Ovary (tissue), 9 donors: ENCODE results near the gene MT1H. TPM values are rescaled to one million over a fixed set of nuclear protein-coding genes. Genes with fewer than 3 reads are reported as not detected.

Experiments
- DNase-seq, 5 donors: peaks; one replicate each; pipeline ENCODE4 v3.0.0-alpha.2; 2019 to 2020
- H3K27ac ChIP-seq, 2 donors: fragments of 200-600 bp; one replicate each; pipeline versions ENCODE4 v1.5.1 to v1.8.0; 2019 to 2022
- H3K27me3 ChIP-seq: fragments of 200-600 bp; one replicate; pipeline ENCODE4 v1.8.0; 2022
- H3K36me3 ChIP-seq: fragments of 200-600 bp; sonication (generic); one replicate; pipeline ENCODE4 v1.5.1; 2019
- H3K4me1 ChIP-seq: one replicate; pipeline ENCODE4 v1.8.1; 2013; ENCODE audit warnings: mild to moderate bottlenecking, moderate library complexity; ENCODE audit not compliant: insufficient read depth
- H3K4me3 ChIP-seq: fragments of 200-600 bp; sonication (generic); one replicate; pipeline ENCODE4 v1.5.1; 2017
- H3K9me3 ChIP-seq, 2 donors: fragments of 200-600 bp in 1 of 2; sonication (generic) in 1 of 2; one replicate each; pipeline versions ENCODE4 v1.5.1 to v1.8.1; 2013 to 2019; ENCODE audit warnings: mild to moderate bottlenecking in 1 of 2, moderate library complexity in 1 of 2
- CTCF ChIP-seq, 3 donors: fragments of 450-650 bp in 2 of 3; fragments of 200-600 bp in 1 of 3; IDR thresholded peaks; one replicate each; pipeline versions ENCODE4 v1.5.1 to v1.8.0; 2016 to 2022; ENCODE audit warnings: antibody characterized with exemption in 3 of 3, mild to moderate bottlenecking in 1 of 3
- EP300 ChIP-seq: sonication (generic); formaldehyde crosslinking; IDR thresholded peaks from one replicate; pipeline ENCODE4 v1.6.1; 2017; ENCODE audit warnings: antibody characterized with exemption
- POLR2A ChIP-seq: fragments of 450-650 bp; IDR thresholded peaks from one replicate; pipeline ENCODE4 v1.6.1; 2017; ENCODE audit warnings: antibody characterized with exemption, mild to moderate bottlenecking, moderate library complexity
- WGBS, 3 donors: extraction: QIAGEN DNeasy Blood & Tissue Kit in 1 of 3; methylation state at CpG; one replicate each; pipeline versions ENCODE4 v1.1.5 to v1.1.7; 2013 to 2017; 5-methylcytosine and 5-hydroxymethylcytosine counted together
- intact Hi-C, 4 donors: fragments of 100-400 bp; cut with DNase I; formaldehyde crosslinking; loops; one replicate each; pipeline versions ENCODE4 v1.11.0 to v1.15.1; 2022 to 2023
- polyA plus RNA-seq, 2 donors: library from polyadenylated mRNA; stranded (reverse); fragments of 200-250 nt in 1 of 2; fragments of 350-450 nt in 1 of 2; fragmentation: Illumina TruSeq in 1 of 2; extraction: RNeasy Lipid Tissue Mini Kit (QIAGEN cat#74804) in 1 of 2; gene quantifications; one replicate each; pipeline ENCODE4 v1.2.3, GENCODE V29; 2013 to 2014
- total RNA-seq, 7 donors: library from RNA; depleted of rRNA in 2 of 7; stranded (reverse); fragments of >200 nt in 2 of 7; fragmentation: NEBNext Ultra II Directional in 3 of 7; extraction: Animal tissue kit (Norgen Biotek cat#: 25700) in 3 of 7; gene quantifications; one replicate each; pipeline versions ENCODE4 v1.1.0 to v1.2.4, GENCODE V29; 2016 to 2023
- donor health status: DM: no; HTN: no; CAD: no; lungs with moderate emphysema.
- donor health status: DM: no; HTN: no; CAD: no.
- donor health status: Bipolar disorder and iron deficiency.
- donor health status: DM: yes; HTN: yes; CAD: no.
- donor health status: DM: no; HTN: no; CAD: no.
- donor health status: DM: yes; HTN: yes; CAD: no.

Gene MT1H
- total and polyA plus RNA-seq, 9 donors, result 0.79 TPM; not detected in 8

- peak within 1 kb of the TSS; percentile 73 for H3K4me3 ChIP-seq
- H3K27ac ChIP-seq, result peak within 1 kb of the TSS; percentile 65 to 79
- peak; percentile 48 to 83 (median 68) for DNase-seq
- 1 to 2% (median 1%) methylated on average over 51 to 62 of the region's 62 CpGs for WGBS, 3 donors
- peak; percentile 88 for TF ChIP-seq EP300
- no peak for TF ChIP-seq CTCF (IDR thresholded peaks at IDR 0.05)
- peak; percentile 59 for TF ChIP-seq POLR2A
- intact Hi-C loops, result loop anchor here in 1 of 4 donors (10.0 kb wide), 1 partner anchor 49 kb away; no protein-coding TSS in a partner anchor
- no peaks in the 10 kb centered on the region for H3K36me3 ChIP-seq
- no peaks in the 10 kb centered on the region for H3K9me3 ChIP-seq
- no peaks in the 10 kb centered on the region for H3K27me3 ChIP-seq
- H3K4me1 ChIP-seq, result peaks cover 6% of the 10 kb centered on the region
These were observed 44.3 kb upstream of the MT1H start, which contains the start of gene MT1E for GRCh38 chr16:56625140-56625942. MT1E (plus strand) TSS chr16:56625781; CDS start chr16:56625852, 71 bp downstream.

GRCh38 chr16:56625943-56626654 lies 43.5 kb upstream of the MT1H start:
- peak; percentile 71 to 84 (median 77) for DNase-seq
- Histone ChIP-seq H3K36me3 (no peaks in the 10 kb centered on the region), H3K27ac (peak overlapping the region; percentile 65 to 79), H3K4me3 (peak overlapping the region; percentile 73), H3K27me3 (no peaks in the 10 kb centered on the region), H3K9me3 (no peaks in the 10 kb centered on the region), H3K4me1 (peaks cover 6% of the 10 kb centered on the region)
- intact Hi-C loops, result loop anchor here in 2 of 4 donors (2.0 to 10.0 kb wide), 2 partner anchors 17 to 49 kb away; partner anchors contain the start of gene MT2A (in 1 of the 2)
- whole genome bisulfite sequencing, 3 donors, result 25 to 35% (median 31%) methylated on average over 16 of the region's 16 CpGs
- TF ChIP-seq CTCF (IDR thresholded peaks at IDR 0.05) (no peak), POLR2A (no peak), EP300 (no peak)

- intact Hi-C loops, result loop anchor here in 2 of 4 donors (2.0 to 10.0 kb wide), 2 partner anchors 18 to 48 kb away; partner anchors contain the start of gene MT2A (in 1 of the 2)
These were observed 42.9 kb upstream of the MT1H start for GRCh38 chr16:56626685-56627084.

More at GRCh38 chr16:56626685-56627084, 42.9 kb upstream of the MT1H start:
- Histone ChIP-seq H3K27me3 (no peaks in the 10 kb centered on the region), H3K9me3 (no peaks in the 10 kb centered on the region), H3K36me3 (no peaks in the 10 kb centered on the region), H3K4me3 (peak overlapping the region; percentile 73), H3K27ac (no peak overlapping the region), H3K4me1 (peaks cover 6% of the 10 kb centered on the region)
- TF ChIP-seq EP300 (no peak), POLR2A (no peak), CTCF (IDR thresholded peaks at IDR 0.05) (no peak)
- DNase-seq, result peak in 1 of 5 donors; percentile 21
- WGBS, 3 donors, result 72 to 82% (median 73%) methylated on average over 7 of the region's 7 CpGs
